Thyroid gland (tissue), 4 donors: ENCODE data around the gene ANO1. TPM values are rescaled to one million over a fixed set of nuclear protein-coding genes. Genes with fewer than 3 reads are reported as not detected.

ENCODE experiments used
- DNase-seq, 2 donors: peaks; one replicate each; pipeline ENCODE4 v3.0.0-alpha.2; 2019
- H3K27ac ChIP-seq, 3 donors: fragments of 200-600 bp; sonication (generic); 1 replicate in 2 of 3; 2 replicates in 1 of 3; pipeline ENCODE4 v1.5.1; 2016 to 2019; ENCODE audit warnings: mild to moderate bottlenecking in 1 of 3, moderate library complexity in 1 of 3
- H3K27me3 ChIP-seq: fragments of 200-600 bp; sonication (generic); one replicate; pipeline ENCODE4 v1.5.1; 2019
- H3K36me3 ChIP-seq, 2 donors: fragments of 200-600 bp; sonication (generic); one replicate each; pipeline ENCODE4 v1.5.1; 2016 to 2019
- H3K4me1 ChIP-seq, 2 donors: fragments of 200-600 bp; sonication (generic); one replicate each; pipeline ENCODE4 v1.5.1; 2017 to 2019
- H3K4me3 ChIP-seq, 3 donors: fragments of 200-600 bp; sonication (generic); replicated peaks in 1 of 3; 1 replicate in 2 of 3; 2 replicates in 1 of 3; pipeline ENCODE4 v1.5.1; 2016; ENCODE audit warnings: mild to moderate bottlenecking in 1 of 3
- H3K9me3 ChIP-seq: fragments of 200-600 bp; sonication (generic); one replicate; pipeline ENCODE4 v1.5.1; 2017
- CTCF ChIP-seq, 6 experiments: fragments of 200-600 bp in 3 of 6; fragments of 450-650 bp in 3 of 6; sonication (generic) in 3 of 6; IDR thresholded peaks; one replicate each; pipeline ENCODE4 v1.5.1; 2016 to 2019; ENCODE audit warnings: antibody characterized with exemption in 6 of 6, mild to moderate bottlenecking in 2 of 6, inconsistent platforms in 1 of 6, moderate library complexity in 1 of 6
- POLR2A ChIP-seq, 2 donors: fragments of 450-650 bp; IDR thresholded peaks; one replicate each; pipeline ENCODE4 v1.6.1; 2017; ENCODE audit warnings: antibody characterized with exemption in 2 of 2, mild to moderate bottlenecking in 2 of 2, moderate library complexity in 1 of 2
- whole genome bisulfite sequencing, 2 donors: methylation state at CpG; one replicate each; pipeline ENCODE4 v1.1.5; 2017; 5-methylcytosine and 5-hydroxymethylcytosine counted together
- intact Hi-C: fragments of 100-400 bp; cut with DNase I; formaldehyde crosslinking; loops from one replicate; pipeline ENCODE4 v1.15.1; 2023
- total RNA-seq, 4 donors: library from RNA; depleted of rRNA; stranded (reverse); fragments of >200 nt; gene quantifications; one replicate each; pipeline ENCODE4 v1.2.3, GENCODE V29; 2016

The ANO1 gene
- total RNA-seq, 4 donors from 2014 or later: 25.8 to 56.2 (median 35.3) TPM

GRCh38 chr11:70072461-70072860 is 5.7 kb upstream of the ANO1 start:
- Histone ChIP-seq H3K4me3 (no peak overlapping the region), H3K27me3 (no peaks in the 10 kb centered on the region), H3K27ac (no peak overlapping the region), H3K9me3 (no peaks in the 10 kb centered on the region), H3K36me3 (no peaks in the 10 kb centered on the region), H3K4me1 (peaks cover 26 to 40% of the 10 kb centered on the region in 2 donors)
- WGBS, 2 donors: 77 to 84% methylated on average over 12 of the region's 12 CpGs
- intact Hi-C loops: no loop called here
- DNase-seq: no peak
- no peak for TF ChIP-seq CTCF (IDR thresholded peaks at IDR 0.05)
- TF ChIP-seq POLR2A (IDR thresholded peaks at IDR 0.05): no peak

GRCh38 chr11:70072861-70073755 is 5.0 kb upstream of the ANO1 start:
- Histone ChIP-seq H3K27ac (no peak overlapping the region), H3K27me3 (no peaks in the 10 kb centered on the region), H3K4me1 (peaks cover 26 to 43% of the 10 kb centered on the region in 2 donors), H3K4me3 (no peak overlapping the region), H3K36me3 (no peaks in the 10 kb centered on the region), H3K9me3 (no peaks in the 10 kb centered on the region)
- WGBS, 2 donors: 68% methylated on average over 20 of the region's 21 CpGs
- intact Hi-C loops: no loop called here
- DNase-seq: no peak
- TF ChIP-seq CTCF (IDR thresholded peaks at IDR 0.05): no peak
- no peak for TF ChIP-seq POLR2A (IDR thresholded peaks at IDR 0.05)

- intact Hi-C loops: no loop called here
- Histone ChIP-seq H3K27ac (no peak overlapping the region), H3K36me3 (no peaks in the 10 kb centered on the region), H3K27me3 (no peaks in the 10 kb centered on the region), H3K9me3 (no peaks in the 10 kb centered on the region), H3K4me3 (no peak overlapping the region), H3K4me1 (peaks cover 19 to 37% of the 10 kb centered on the region in 2 donors)
- no peak for DNase-seq
- TF ChIP-seq POLR2A (IDR thresholded peaks at IDR 0.05) (no peak), CTCF (IDR thresholded peaks at IDR 0.05) (no peak)
- 71 to 77% methylated on average over 22 of the region's 22 CpGs for WGBS, 2 donors
Measured at GRCh38 chr11:70073871-70074371, 4.2 kb upstream of the ANO1 start.

- no peak overlapping the region for H3K27ac ChIP-seq
- intact Hi-C loops: no loop called here
Measured at GRCh38 chr11:70074746-70075145, 3.4 kb upstream of the ANO1 start.

More at GRCh38 chr11:70074746-70075145, 3.4 kb upstream of the ANO1 start:
- no peaks in the 10 kb centered on the region for H3K9me3 ChIP-seq
- WGBS, 2 donors: 98% methylated on average over 8 of the region's 8 CpGs
- TF ChIP-seq POLR2A (IDR thresholded peaks at IDR 0.05): no peak
- TF ChIP-seq CTCF (IDR thresholded peaks at IDR 0.05): no peak
- no peak overlapping the region for H3K4me3 ChIP-seq
- H3K36me3 ChIP-seq: no peaks in the 10 kb centered on the region
- H3K27me3 ChIP-seq: no peaks in the 10 kb centered on the region
- H3K4me1 ChIP-seq: peaks cover 18 to 37% of the 10 kb centered on the region in 2 donors
- DNase-seq: no peak
